Stimulated activated naive CD4-positive, alpha-beta T cell (primary cell): ENCODE results near the gene FBN1.

Source experiments
- DNase-seq, 6 experiments: peaks; one replicate each; lab custom pipeline; 2025; lab: John Stamatoyannopoulos, UW

The FBN1 gene

DNA sequence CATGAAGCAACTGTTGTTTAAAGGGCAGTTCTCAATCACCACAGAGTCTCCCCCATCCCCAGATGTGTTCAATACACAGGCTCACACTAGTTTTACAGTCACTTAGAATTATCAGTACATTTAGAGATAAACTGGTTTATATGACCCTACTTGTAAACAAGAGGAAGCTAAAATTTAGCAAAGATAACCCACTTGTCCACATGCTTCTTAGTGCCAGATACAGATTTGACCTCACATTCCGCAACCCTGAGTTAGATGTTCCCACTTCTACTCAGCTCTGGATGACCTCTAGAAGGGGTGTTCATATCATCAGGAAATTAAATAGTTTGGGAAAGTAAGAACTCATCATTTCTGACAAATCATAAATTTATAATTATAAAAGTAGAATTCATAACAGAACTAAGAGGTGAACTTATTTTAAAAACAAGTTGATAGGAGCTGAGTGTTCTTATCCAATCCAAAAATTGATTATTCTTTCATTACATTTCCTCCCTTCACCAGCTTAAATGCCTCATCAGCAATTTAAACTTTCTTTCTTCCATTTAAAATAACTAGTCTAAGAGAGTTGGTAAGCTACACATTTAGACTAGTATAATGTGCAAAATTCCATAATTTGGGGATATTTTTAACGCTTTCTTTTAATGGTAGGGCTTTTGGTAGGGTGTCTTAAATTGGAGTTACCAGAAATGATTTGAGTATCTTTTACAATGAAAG, 131.2 kb downstream of the FBN1 start:
- no peak for DNase-seq

DNA sequence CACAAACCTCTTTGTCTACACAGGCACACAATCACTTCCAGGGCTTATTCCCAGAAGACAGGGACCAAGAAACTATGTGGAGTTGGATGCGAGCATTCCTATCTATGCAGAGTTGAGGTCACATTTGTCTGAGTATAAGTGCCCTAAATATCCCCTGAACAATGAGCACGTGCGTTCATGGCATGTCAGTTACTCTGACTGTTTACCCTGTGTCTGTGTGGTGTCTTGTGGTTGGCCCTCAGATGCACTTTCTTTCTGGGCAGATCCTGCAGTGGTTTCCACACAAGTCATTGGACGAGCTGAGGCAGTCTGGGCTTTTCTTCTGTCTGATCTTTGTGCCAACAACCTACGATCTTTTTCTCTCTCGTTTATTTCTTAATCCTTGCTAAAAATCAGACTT, 134.5 kb downstream of the FBN1 start:
- no peak for DNase-seq

GRCh38 chr15:48507416-48508065, 138.0 kb downstream of the FBN1 start:
- DNase-seq = no peak

- no peak for DNase-seq
Measured at GRCh38 chr15:48505067-48505466, 140.4 kb downstream of the FBN1 start.

DNA sequence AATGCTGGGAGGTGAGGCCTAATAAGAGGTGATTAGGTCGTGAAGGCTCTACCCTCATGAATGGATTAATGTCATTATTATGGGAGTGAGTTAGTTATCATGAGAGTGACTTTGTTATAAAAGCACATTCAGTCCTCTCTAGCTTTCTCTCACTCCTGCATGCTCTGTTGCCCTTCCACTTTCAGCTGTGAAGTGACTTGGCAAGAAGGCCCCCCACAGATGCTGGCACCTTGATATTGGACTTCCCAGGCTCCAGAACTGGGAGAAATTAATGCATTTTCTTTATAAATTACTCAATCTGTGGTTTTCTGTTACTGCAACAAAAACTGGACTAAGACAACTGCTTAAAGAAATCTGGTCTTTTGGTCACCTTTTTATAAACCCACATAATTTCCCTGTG, 144.3 kb downstream of the FBN1 start:
- no peak for DNase-seq

GRCh38 chr15:48500595-48500994, 144.9 kb downstream of the FBN1 start:
- no peak for DNase-seq

DNA sequence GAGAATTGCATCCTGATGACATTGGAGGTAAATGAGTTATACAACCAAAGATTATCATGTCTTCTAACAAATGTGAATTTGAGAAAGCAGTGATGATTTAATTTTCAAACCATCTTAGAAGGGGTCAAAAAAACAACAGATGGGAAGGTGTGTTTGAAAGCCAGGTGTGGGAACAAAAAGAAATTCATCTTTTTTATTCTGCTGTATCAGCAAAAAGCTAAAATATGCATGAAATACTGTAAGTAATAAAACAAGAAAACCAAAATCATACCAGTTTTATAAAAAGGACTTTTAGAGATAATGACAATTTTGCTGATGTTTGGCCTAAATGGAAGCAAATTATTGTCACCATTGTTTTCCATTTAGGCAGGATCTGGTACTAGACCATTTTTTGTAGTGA, 145.5 kb downstream of the FBN1 start:
- DNase-seq = no peak

DNA sequence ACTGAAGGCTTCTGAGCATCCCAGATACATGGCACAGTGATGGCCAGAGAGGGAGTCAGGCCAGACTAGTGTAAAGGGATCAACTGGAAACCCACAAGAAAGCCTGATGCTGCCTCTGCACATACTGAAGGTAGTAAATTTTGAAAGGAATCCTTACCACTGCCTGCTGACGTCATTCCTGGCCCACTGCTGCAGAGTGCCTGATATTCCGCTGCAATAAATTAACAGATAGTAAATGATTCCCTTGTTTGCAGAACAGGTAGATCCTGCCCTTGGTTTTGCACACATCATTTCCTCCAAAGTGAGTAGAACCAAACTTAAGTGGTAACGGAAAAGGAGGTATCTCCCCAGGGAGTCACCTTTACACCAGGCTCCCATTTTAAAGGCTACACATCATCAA, 146.7 kb downstream of the FBN1 start:
- DNase-seq = no peak

DNA sequence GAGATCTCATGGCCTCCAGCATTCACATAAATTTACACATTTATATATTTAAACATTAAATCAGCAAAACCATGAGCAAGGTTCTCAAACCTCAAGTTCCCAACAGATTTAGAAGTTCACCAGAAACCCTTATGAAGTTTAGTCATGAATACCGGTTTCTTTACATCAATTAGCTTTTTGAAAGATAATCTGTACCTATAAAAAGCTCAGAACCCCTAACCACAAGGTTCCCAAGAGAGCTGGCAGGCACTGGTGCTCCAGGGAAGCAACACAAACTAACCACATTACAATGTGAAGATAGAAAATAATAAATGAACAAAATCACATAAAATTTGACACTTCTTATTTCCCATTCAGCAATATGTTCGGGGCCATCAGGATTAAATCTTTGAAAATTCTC, 150.9 kb downstream of the FBN1 start:
- DNase-seq = no peak

- DNase-seq = no peak
Measured at GRCh38 chr15:48493763-48494225, 151.7 kb downstream of the FBN1 start.

DNA sequence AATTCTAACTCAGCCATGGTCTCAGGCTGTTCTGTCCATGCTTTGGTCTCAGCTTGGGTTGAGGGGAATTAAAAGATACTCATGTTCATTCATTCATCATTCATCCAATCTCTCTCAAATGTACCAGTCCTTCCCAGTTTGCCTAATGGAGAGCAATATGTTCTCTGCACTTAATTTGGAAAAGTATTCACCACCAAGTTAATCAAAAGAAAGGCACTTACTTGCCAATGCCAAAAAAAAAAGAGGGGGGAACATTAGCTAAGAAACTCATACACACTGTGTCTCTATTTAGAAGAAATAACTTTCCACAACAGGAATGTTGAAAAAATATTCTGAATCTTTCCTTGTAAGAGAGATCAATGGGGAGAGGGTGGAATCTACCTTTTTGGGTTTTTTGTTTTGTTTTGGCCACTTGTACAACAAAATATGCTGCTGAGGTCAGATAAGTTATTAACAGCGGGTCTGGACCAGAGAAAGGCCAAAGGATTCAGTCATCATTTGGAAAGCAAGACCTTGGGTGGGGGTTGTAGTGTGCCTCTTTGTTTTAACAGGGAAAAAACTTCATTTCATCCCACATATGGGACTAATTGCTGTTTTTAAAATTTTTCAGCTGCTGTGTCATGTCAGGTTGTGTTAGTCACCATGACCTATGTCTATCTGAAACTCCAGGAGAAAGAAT, 152.3 kb downstream of the FBN1 start:
- no peak for DNase-seq

DNA sequence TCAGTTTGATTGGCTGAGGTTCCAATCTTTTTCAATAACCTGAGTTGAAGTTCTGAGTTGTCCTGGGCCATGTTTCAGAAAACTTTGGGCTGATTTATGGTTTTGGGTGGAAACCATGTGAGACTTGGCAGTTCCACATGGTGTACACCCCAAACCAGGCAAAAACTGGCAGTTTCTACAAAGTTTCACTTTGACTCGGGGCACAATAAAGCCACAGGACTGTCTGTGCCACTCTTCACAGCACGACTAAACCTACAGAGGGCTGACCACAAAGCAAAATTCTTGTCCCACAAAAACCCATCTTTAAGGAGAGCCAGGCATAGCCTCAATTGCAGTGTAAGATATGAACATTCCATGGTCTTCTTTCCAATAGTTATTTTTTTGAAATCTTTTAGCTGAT, 159.3 kb downstream of the FBN1 start:
- DNase-seq = no peak

- DNase-seq = no peak
Measured at GRCh38 chr15:48481802-48482201, 163.7 kb downstream of the FBN1 start.

- no peak for DNase-seq
Measured at GRCh38 chr15:48479751-48480150, 165.8 kb downstream of the FBN1 start.

DNA sequence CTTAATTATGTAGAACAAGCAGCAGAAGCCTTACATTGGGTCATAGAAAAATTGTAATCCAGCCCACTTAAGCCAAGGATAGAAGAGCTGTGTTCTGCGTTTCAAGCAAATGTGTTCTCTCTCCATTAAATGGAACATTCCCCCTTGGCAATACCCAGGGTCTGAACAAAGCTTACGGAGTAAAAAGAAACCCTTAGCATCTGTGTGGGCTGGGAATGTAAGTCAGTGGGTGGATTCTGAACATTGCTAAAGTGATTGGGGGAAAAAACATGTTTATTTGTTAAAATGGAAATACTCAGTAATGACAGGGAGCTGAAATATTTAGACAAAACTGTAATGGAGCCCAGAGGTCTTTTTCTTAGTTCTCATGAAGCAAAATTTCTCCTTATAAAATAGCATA, 166.9 kb downstream of the FBN1 start:
- no peak for DNase-seq

DNA sequence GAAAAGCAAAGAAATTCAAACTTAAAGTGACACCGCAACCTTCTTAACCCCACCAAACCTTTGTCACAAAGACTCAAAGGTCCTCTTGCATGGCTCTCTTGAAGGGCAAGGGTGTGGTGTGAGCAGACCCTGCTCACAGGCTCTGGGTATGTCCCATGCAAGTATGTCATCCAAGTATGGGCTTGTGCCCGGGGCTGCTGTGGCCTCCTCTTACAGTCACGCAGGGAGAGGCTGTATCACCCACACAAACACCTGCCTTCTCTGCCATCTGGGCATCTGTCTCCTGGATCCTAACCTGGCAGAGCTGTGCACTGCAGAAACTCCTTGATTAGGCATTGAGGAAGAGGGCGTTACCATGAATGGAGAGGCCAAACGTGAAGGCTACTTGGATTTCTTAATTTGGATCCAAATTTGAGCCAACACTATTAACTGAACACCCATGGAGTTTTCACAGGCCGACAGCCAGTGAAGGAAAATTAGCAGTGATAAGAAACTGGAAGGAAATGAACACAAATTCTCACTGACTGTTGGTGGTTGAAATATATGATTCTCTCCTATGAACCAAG, 167.6 kb downstream of the FBN1 start:
- no peak for DNase-seq

- no peak for DNase-seq
Measured at GRCh38 chr15:48475600-48476395, 169.7 kb downstream of the FBN1 start.

DNA sequence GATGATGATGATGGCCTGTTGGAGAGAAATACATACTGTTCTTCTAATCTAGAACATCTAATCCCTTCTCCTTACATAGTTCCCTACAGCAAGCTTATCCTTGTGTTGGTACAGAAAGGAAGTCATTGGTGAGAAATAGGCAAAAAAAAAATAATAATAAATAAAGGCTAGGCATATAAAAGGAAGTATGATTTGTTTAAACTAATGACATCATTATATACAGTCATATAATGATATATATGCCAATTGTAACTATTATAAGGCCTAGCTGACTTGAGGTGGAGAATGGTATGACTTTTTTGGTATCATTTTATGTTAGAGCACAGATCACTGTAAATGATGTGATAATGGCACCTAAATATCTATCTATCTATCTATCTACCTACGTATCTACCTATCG, 171.8 kb downstream of the FBN1 start:
- no peak for DNase-seq

GRCh38 chr15:48472756-48473155, 172.8 kb downstream of the FBN1 start:
- DNase-seq = no peak

- no peak for DNase-seq
Measured at GRCh38 chr15:48471073-48471472, 174.4 kb downstream of the FBN1 start.

- no peak for DNase-seq
Measured at GRCh38 chr15:48470096-48470495, 175.4 kb downstream of the FBN1 start.

DNA sequence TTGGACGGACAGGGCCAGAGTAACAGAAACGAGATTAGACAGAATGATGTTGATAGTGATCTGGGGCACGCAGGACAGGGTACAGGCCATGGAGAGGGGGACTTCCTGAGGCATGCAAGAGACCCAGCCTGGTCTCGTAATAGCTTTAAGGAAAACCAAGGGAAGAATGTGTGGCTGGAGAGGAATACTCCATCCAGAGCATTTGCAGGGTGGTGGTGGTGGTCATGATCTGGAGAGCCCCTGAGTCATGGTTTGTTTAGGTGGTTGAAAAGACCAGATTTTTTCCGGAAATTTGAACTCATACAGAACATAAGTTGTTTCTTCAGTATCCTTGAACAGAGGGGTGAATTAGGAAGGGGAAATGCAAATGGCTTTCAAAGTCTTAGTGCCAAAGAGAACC, 175.8 kb downstream of the FBN1 start:
- DNase-seq = no peak
